HG03520 (cell line): Measurements from ENCODE around the gene ZNF792.
"Not testable (repeated sequence)": the region's sequence is repeated elsewhere in the genome, so short reads cannot be mapped to it uniquely, and the experiment has no call there.

Experiments
- ATAC-seq: cut with Tn5 transposase; IDR thresholded peaks from one replicate; pipeline ENCODE4 v1.9.1; 2021; ENCODE audit warnings: mild to moderate bottlenecking, moderate library complexity; ENCODE audit not compliant: unreplicated experiment

The ZNF792 gene

DNA sequence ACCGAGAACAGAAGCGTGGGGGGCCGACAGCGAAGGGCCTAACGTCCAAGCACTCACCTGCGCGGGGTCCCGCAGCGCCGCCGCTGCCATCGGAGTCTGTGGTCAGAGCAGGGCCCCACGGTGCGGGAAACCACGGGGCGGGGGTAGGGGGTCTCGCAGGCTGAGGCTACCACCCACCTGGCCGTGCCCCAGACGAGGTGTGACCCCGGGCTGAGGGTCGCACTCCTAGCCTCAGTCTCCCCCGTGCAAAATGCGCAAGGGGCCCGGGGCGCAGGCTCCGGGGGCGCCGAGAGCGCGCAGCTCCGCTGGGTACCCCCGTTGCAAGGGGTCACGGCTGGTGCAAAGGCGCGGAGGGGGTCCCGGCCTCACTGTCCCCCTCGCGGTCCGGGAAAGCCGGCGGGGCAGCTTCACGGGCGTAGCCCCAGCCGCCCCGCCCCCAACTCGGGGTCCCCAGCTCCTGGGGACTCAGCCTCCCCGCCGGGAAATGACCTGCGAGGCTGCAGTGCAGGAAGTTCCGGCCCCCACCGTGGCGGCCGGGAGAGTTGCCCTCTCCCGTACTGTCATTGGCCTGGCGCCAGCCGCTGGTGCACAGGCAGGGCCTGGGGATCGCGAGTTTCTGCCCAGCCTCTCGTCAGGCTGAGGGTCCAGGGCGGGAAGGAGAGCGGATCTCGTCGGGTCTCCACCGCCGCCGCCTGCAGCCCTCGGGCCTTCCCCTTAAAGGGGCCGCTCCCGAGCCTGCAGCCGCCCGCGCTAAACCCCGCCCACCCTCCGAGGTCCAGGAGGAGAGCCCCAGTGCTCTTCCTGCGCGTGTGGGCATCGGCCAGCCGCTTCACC lies at the start of gene ZNF792:
ZNF792 (minus strand) TSS at position 657 of the 834 bp plus-strand sequence; CDS start at position 90, 567 bp downstream.
- ATAC-seq = no peak

DNA sequence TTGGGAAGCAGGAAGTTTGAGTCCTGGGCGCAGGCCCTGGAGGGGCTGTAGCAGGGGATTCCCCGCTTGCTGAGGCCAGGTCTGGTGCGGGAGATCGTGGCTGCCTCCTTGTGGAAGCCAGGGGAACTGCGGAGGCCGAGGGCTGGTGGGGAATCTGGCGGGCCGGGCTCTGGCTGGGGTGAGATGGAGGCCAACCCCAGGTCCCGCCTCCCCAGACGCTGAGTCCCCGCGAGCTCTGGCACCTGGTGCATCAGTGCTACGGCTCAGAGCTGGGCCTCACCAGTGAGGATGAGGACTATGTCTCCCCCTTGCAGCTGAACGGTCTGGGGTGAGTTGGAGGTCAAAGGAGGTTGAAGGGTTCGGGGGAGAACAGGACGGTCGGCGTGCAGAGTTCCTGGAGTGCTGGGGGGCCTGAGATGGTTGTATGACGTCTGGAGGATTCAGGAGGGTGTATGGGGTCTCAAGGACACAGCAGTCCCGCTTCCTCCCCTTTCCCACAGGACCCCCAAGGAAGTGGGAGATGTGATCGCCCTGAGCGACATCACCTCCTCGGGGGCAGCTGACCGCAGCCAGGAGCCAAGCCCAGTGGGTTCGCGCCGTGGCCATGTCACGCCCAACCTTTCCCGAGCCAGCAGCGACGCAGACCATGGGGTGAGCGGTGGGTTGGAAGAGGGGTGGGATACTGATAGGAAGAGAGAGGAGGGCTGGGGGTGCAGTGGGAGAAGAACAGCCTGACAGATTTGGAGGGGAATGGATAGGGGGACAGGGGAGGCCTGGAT lies 49.2 kb upstream of the ZNF792 start:
- no peak for ATAC-seq

DNA sequence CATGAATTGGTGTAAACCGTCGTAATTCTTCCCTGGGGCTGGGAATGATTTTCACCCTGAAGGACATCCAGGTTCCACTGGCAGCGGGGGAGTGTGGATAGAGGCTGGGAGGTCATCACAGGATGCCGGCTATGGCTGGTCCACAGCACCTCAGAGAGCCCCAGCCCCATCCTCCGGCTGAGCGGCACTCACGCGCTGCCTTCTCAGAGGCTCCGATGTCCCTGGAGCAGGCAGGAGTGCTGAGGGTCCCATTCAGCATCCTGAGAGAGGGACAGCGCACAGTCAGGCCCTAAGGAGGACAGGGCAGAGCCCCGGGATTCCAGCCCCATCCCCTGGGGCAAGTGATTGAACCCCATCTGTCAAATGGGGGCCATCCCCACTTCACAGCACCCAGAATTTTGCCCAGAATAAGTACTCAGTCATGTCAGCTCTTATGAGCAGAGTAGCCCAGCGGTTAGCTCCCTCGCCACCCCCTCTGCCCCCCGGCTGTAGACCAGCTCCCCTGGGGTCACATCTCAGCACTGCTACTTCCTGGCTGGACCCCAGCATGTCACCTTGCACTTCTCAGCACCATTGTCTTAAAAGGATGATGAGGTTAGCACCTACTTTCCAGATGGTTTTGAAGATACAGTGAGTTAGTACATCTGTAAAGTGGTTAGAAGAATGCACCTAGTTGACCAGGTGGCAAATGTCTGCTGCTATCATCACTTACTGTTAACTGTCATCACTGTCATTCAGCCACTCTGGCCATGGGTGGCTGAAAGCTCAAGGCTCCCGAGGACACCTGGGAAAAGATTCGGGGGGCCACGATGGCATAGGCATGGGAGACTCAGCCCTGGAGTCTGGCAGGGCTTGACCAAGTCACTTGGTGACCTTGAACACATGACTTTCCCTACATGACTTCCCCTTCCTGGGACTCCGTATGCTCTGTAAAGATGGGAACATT lies 48.0 kb upstream of the ZNF792 start:
- no peak for ATAC-seq

DNA sequence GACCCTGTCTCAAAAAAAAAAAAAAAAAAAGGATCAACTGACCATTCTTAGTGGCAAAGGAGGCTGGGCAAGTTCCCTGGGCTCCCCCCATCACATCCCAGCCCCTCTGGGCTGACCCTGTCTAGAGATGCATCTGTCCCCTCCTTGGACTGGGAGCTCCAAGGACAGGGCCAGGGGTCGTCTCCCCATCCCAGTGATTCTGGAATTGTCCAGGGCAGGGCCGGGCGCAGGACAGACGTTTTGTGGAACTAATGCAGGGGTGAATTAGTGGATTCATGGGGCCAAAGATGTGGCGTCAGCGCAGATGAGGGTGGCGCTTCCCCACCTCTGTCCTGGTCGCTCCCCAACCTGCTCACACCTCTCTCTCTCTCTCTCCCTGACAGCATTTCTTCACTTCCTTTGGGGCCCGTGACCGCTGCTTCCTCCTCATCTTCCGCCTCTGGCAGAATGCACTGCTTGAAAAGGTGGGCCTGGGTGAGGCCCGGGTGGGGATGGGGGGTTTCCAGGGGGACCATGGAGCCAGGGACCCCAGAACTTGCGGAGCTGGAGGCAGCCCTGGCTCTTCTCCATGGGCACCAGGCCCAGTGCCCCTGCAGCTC lies 47.2 kb upstream of the ZNF792 start:
- ATAC-seq = no peak

DNA sequence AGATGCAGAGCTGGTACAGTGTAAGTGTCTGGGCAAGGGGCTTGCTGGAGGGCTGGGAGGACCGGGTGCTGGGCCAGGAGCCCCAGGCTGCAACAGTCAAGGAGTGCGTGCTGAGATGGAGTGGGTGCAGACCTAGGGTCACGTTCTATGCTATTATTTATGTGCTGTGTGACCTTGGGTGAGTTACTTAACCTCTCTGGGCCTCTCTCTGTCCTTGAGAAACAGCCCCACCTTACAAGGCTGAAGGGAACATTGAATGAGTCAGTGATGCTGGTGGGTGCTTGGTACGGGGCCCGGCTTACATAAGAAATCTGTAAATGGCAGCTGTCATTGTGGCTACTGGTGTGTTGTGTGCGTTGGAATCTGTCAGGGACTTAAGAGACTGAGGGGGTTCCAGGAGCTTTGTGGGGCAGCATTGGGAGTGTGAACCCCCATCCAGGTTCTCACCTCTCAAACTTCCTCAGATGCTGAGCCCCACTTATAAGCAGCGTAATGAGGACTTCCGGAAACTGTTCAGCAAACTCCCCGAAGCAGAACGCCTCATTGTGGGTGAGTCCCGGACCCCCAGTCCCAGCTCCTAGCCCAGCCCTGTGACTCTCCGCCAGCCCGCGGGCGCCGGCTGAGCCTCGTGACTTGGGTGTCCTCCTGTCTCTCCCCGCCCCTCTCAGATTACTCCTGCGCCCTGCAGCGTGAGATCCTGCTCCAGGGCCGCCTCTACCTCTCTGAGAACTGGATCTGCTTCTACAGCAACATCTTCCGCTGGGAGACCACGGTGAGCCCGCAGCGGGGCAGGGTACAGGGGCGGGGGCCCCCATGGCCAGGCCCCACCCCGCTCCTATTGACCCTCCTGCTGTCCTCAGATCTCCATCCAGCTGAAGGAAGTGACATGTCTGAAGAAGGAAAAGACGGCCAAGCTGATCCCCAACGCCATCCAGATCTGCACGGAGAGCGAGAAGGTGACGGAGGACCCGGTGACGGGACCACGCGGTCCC lies 45.7 kb upstream of the ZNF792 start:
- ATAC-seq = no peak

DNA sequence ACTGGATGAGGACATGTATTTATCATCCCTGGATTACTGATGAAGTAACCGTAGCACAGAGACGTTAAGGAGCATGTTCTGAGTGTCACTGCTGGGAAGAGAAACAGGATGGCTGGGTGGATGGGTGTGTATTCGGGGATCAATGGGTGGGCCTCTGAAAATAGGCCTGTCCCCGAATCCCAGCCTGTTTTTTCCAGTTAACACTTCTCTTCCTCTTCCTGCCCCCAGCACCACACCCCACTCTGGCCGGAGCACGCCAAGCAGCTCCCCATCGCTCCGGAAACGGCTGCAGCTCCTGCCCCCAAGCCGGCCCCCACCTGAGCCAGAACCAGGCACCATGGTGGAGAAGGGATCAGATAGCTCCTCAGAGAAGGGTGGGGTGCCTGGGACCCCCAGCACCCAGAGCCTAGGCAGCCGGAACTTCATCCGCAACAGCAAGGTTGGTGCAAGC lies 44.9 kb upstream of the ZNF792 start:
- ATAC-seq = no peak

DNA sequence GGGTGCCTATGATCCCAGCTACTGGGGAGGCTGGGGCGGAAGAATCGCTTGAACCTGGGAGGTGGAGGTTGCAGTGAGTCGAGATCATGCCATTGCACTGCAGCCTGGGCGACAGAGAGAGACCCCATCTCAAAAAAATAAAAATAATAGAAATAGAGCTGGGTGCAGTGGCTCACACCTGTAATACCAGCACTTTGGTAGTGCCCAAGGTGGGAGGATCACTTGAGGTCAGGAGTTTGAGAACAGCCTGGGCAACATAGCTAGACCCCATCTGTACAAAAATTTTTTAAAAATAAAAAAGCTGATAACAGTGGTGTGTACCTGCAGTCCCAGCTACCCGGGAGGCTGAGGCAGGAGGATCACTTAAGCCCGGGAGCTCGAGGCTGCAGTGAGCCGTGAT lies 43.4 kb upstream of the ZNF792 start:
- ATAC-seq = not testable (repeated sequence)

DNA sequence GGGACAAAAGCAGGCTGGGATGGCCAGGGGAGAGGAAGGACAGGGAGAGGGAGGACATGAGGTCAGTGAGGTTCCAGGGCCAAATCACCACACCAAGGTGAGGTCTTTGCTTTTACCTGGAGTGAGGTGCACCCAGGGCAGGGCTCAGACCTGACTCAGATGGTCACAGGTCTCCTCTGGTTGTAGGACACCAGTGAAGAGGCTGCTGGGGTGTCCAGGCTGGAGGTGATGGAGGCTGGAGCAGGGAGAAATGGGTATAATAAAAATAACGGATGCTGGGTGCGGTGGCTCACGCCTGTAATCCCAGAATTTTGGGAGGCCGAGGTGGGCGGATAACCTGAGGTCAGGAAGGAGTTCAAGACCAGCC lies 43.0 kb upstream of the ZNF792 start:
- no peak for ATAC-seq

DNA sequence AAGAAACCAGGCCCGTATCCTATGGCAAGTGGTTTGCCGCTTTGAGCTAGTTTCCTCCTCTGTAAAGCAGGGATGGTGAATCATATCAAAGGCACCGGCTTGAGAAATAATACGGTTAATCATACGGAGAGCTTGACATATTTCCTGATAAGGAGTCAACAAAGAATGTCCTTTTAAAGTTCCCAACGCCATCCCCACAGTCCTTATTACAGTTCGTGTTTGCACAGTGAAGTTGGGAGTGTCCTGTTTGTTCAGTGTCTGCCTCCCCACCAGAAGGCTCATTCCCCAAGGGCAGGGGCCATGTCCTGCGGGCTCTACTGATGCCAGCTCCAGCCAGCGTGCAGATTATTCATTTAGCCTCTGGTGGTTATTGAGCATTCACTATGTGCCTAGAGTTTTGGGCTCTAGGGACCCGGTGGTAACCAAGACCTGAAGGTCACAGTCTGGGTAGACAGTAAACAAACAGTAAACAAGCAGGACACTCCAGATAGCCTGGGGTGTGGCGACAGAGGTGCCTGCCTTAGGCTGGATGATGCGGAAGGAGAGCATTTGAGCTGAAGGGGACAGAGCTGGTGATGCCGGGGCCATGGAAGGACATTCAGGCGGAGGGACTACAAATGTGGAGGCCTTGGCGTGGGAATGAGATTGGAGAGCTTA lies 42.4 kb upstream of the ZNF792 start:
- no peak for ATAC-seq

DNA sequence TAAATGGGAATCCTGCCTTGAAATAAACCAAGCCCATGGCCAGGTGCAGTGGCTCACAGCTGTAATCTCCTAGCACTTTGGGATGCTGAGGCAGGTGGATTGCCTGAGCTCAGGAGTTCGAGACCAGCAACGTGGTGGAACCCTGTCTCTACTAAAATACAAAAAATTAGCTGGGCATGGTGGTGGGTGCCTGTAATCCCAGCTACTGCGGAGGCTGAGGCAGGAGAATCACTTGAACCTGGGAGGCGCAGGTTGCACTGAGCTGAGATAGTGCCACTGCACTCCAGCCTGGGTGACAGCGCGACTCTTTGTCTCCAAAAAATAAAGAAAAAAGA lies 41.9 kb upstream of the ZNF792 start:
- not testable (repeated sequence) for ATAC-seq

DNA sequence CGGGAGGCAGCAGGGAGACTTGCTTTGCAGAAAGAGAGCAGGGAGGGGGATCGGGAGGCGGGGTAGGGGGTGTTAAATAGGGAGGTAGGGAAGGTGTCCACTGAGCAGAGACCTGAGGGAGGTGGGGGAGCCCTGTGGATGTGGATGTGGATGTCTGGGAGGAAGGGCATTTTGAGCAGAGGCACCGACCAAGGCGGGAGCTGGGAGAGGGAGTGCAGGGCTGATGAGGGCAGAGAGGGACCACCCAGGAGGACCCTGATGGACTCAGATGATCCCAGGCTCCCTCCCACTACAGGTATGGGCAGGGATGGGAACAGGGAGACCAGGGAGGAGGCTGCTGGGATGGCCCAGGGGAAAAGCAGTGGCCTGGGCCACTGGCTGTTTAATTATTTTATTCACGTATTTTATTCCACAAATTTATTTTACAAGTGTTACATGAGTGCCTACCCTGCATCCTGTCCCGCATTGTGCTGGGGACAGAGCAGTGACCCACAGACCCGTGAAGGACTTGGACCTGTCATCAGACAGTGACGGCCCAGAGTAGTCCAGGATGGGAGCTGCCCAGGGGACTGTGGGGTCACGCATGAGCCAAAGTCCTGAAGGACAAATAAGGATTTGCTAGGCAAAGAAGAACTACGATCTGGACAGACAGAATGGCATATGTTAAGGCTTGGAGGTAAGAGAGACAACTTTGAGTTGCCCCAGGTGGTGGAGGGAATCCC lies 41.4 kb upstream of the ZNF792 start:
- no peak for ATAC-seq

DNA sequence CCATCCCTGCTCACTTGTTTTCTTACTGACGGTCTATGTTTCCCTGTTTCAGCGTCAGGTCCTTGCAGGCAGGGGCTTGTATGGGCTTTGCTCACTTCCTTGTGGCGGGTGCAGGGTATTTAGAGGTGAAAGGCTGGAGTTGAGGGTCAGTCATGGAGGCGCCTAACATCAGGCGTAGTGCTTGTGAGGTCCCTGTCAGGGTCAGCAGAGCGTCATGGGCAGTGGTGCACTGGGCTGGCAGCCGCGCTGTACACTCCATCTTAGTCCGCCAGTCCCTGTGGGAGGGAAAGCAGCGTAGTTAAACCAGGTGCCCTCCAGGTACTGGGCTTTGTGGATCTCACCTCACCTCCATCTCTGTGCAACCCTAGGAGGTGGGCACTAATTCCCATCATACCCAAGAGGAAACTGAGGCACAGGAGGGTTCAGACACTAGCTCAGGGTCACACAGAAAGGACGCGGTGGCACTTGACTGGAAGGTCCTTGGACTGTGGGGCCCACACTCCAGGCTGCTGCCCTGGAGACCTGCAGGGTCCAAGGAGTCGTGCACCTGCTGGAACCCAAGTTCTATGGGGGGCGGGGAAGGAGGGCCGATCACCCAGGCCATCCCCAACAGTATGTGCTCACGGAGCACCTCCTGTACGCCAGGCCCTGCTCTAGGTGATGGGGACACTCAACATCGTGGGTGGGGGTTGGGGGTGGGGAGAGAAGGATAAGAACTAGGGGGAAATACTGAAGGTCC lies 40.7 kb upstream of the ZNF792 start:
- no peak for ATAC-seq

DNA sequence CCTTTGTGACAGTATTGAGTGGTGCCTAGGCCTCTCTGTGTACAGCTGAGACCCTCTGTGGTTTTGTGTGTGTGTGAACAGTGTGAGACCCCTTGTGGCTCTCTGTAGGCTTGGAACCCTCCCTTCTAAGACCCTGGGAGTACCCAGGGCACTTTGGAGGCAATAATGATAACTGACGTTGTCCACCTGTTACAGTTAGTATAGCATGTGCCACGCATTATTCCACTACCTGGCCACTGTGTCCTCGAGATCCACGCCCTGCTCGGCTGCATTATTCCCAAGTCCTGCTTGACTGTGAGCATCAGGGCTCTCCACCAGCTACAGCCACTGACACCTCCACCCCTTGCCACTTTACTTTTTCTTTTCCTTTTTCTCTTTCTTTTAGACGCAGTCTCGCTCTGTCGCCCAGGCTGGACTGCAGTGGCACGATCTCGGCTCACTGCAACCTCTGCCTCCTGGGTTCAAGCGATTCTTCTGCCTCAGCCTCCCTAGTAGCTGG lies 38.1 kb upstream of the ZNF792 start:
- no peak for ATAC-seq

DNA sequence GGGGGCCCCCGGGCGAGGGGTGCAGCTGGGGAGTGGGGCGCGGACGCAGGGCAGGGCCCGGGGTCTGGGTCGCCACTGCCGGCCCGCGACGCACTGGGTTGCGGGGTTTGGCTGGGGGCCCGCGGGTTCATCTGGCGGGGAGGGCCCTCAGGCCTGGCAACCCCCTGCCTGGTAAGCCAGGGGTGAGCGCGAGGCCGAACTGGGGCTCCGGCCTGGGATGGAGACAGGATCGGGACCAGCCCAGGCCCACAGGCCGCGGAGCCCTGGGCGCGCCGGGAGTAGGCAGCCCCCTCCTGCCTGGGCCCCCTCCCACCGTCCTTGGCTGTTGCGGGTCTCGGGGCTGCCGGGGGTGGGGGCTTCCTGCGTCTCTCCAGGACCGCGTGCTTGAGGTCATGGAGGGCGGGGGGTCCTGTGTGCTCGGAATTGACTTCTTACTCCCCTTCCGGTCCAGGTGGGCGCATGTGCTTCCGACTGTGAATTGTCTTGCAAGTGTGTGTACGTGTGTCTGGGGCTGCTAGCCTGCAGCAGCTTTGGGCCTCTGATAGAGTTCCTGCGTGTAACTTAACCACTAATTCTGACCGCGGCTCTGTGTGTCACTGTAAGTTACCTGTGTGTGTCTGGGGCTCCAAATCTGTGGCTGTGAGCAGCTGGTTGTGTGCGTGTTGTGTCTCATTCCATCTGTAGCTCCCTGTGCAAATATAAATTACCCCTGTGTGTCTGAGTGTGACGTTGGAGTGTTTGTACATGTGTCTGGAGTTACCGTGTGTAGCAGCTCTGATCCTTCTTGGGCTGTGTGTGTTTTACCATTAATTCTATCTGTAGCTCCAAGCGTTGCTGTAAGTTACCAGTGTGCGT lies 36.8 kb upstream of the ZNF792 start:
- no peak for ATAC-seq

DNA sequence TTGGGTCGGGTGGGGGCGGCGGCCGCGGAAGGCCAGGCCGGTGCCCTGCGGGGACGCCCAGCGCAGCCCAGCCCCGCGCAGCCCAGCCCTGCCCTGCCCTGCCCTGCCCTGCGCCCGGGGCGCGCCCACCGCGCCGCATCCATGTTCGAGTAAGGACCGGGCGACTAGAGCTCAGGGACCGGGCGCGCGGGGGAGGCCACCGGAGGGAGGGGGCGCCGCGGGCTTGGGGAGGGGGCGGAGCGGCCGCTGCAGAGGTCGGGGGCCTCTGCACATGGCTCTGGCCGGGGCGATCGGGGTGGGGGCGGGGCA lies 36.3 kb upstream of the ZNF792 start:
- no peak for ATAC-seq

DNA sequence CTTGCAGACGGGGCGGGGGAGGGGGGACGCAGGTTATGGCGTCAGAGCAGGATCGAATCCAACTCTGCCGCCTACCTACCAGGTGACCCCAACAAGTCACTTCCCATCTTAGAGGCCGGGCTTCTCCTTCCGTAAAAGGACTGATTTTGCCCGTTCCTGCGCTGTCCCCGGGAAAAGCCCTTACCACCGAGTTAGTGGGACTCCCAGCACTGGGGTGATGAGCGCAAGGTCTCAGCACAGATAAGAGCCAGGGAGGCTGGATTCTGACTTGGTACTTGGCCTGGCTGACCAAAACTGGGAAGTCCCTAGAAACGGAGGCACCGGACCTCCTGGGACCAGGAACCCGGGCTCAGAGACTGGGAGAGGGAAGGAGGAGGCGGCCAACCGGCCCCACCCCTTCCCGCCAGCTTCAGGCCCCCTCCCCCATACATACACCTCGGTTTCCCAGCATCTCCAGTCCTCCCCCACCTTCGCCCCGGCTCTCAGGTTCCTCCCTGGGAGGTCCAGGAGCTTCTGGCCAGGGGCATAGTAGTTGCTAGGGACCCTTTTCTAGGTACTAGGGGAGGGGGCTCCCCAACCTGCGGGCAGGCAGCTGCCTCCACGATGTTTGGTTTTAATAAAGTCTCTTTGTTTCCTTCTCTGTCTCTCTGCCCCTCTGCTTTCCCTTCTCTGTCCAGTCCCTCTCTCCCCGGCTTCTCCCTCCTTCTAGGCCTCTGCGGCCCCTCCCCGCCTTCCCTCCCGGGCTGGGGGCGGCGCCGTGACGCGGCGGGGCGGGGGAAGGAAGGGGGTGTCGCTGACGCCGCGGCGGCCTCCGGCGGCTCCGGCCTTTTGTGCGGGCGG lies 35.7 kb upstream of the ZNF792 start, which contains the start of gene GRAMD1A:
GRAMD1A (plus strand) TSS at position 826 of the 840 bp plus-strand sequence. CDS start 156 bp downstream, outside the sequence.
- ATAC-seq = peak; percentile 46
